AG10803 (cell line): ENCODE data around the gene METTL1.

Source experiments
- DNase-seq: peaks from one replicate; pipeline ENCODE4 v3.0.0; 2010; ENCODE audit warnings: low read depth
- H3K4me3 ChIP-seq: 2 replicates; pipeline ENCODE4 v1.5.1; 2011; ENCODE audit warnings: mild to moderate bottlenecking, low read length, control low read depth
- CTCF ChIP-seq: conservative IDR thresholded peaks from 2 replicates; pipeline ENCODE4 v1.5.1; 2011; ENCODE audit warnings: mild to moderate bottlenecking, low read length, control low read depth, inconsistent platforms

The METTL1 gene

GRCh38 chr12:57731411-57732080 lies 40.4 kb downstream of the METTL1 start:
- no peak for TF ChIP-seq CTCF
- no peak overlapping the region for H3K4me3 ChIP-seq
- no peak for DNase-seq

- no peak for TF ChIP-seq CTCF
Measured at GRCh38 chr12:57730336-57731067, 41.4 kb downstream of the METTL1 start.

GRCh38 chr12:57729321-57729844 lies 42.5 kb downstream of the METTL1 start:
- H3K4me3 ChIP-seq = no peak overlapping the region
- no peak for TF ChIP-seq CTCF
- DNase-seq = no peak

More at GRCh38 chr12:57730336-57731067, 41.4 kb downstream of the METTL1 start:
- no peak overlapping the region for H3K4me3 ChIP-seq
- DNase-seq = no peak

GRCh38 chr12:57727758-57728395 lies 44.0 kb downstream of the METTL1 start:
- DNase-seq = no peak
- H3K4me3 ChIP-seq = no peak overlapping the region
- TF ChIP-seq CTCF = no peak

- peak; percentile 45 for TF ChIP-seq CTCF
- peak overlapping the region; percentile 98 for H3K4me3 ChIP-seq
- DNase-seq = no peak
Measured at GRCh38 chr12:57726884-57727757, 44.8 kb downstream of the METTL1 start.

GRCh38 chr12:57726151-57726883 lies 45.6 kb downstream of the METTL1 start:
- peak; percentile 81 for TF ChIP-seq CTCF
- peak; percentile 86 for DNase-seq
- H3K4me3 ChIP-seq = peak overlapping the region; percentile 98
